ENCODE data around the gene LSAMP. TPM values are rescaled to one million over a fixed set of nuclear protein-coding genes. Genes with fewer than 3 reads are reported as not detected.

The LSAMP gene
- total RNA-seq, 4 donors from 2014 or later: 4.3 to 5.2 (median 5.0) TPM

- TF ChIP-seq POLR2AphosphoS5 (IDR thresholded peaks at IDR 0.05) (no peak), POLR2A (IDR thresholded peaks at IDR 0.05) (no peak), CTCF (IDR thresholded peaks at IDR 0.05) (no peak), EP300 (IDR thresholded peaks at IDR 0.05) (no peak)
- no peaks in the 10 kb centered on the region for H3K27me3 ChIP-seq
- no peaks in the 10 kb centered on the region for H3K4me1 ChIP-seq
- H3K36me3 ChIP-seq: no peaks in the 10 kb centered on the region
- no peak overlapping the region for H3K27ac ChIP-seq
- 68% methylated on average over 5 of the region's 5 CpGs for WGBS
- no peak overlapping the region for H3K4me3 ChIP-seq
- no peaks in the 10 kb centered on the region for H3K9me3 ChIP-seq
- no peak for DNase-seq (ENCODE audit: low spot score in 2 of 2)
These were observed 415.0 kb downstream of the LSAMP start for GRCh38 chr3:116030131-116030850.

- H3K9me3 ChIP-seq: no peaks in the 10 kb centered on the region
- no peaks in the 10 kb centered on the region for H3K4me1 ChIP-seq
- H3K27ac ChIP-seq: no peak overlapping the region
- 76% methylated on average over 2 of the region's 2 CpGs for WGBS
- no peak for DNase-seq (ENCODE audit: low spot score in 2 of 2)
- H3K27me3 ChIP-seq: no peaks in the 10 kb centered on the region
- H3K4me3 ChIP-seq: no peak overlapping the region
- no peaks in the 10 kb centered on the region for H3K36me3 ChIP-seq
- TF ChIP-seq CTCF (IDR thresholded peaks at IDR 0.05) (no peak), POLR2A (IDR thresholded peaks at IDR 0.05) (no peak), POLR2AphosphoS5 (IDR thresholded peaks at IDR 0.05) (no peak), EP300 (IDR thresholded peaks at IDR 0.05) (no peak)
These were observed 416.0 kb downstream of the LSAMP start for GRCh38 chr3:116029266-116029665.

- no peak for TF ChIP-seq CTCF (IDR thresholded peaks at IDR 0.05)
- TF ChIP-seq POLR2AphosphoS5 (IDR thresholded peaks at IDR 0.05): no peak
- TF ChIP-seq POLR2A (IDR thresholded peaks at IDR 0.05): no peak
- Histone ChIP-seq H3K27me3 (no peaks in the 10 kb centered on the region), H3K4me3 (no peak overlapping the region), H3K9me3 (no peaks in the 10 kb centered on the region), H3K4me1 (no peaks in the 10 kb centered on the region), H3K27ac (no peak overlapping the region), H3K36me3 (no peaks in the 10 kb centered on the region)
- WGBS: 88% methylated on average over 1 of the region's 1 CpG
- DNase-seq (ENCODE audit: low spot score in 2 of 2): no peak
These were observed 417.1 kb downstream of the LSAMP start for GRCh38 chr3:116028157-116028556.

- Histone ChIP-seq H3K27me3 (no peaks in the 10 kb centered on the region), H3K36me3 (no peaks in the 10 kb centered on the region), H3K9me3 (no peaks in the 10 kb centered on the region), H3K4me3 (no peak overlapping the region), H3K4me1 (no peaks in the 10 kb centered on the region), H3K27ac (no peak overlapping the region)
- WGBS: 80% methylated on average over 1 of the region's 1 CpG
- no peak for TF ChIP-seq POLR2A (IDR thresholded peaks at IDR 0.05)
- TF ChIP-seq POLR2AphosphoS5 (IDR thresholded peaks at IDR 0.05): no peak
- TF ChIP-seq CTCF (IDR thresholded peaks at IDR 0.05): no peak
- TF ChIP-seq EP300 (IDR thresholded peaks at IDR 0.05): no peak
- no peak for DNase-seq (ENCODE audit: low spot score in 2 of 2)
These were observed 424.3 kb downstream of the LSAMP start for GRCh38 chr3:116020989-116021388.

- DNase-seq (ENCODE audit: low spot score in 2 of 2): no peak
- no peaks in the 10 kb centered on the region for H3K4me1 ChIP-seq
- 63% methylated on average over 4 of the region's 4 CpGs for WGBS
- no peak overlapping the region for H3K4me3 ChIP-seq
- H3K27me3 ChIP-seq: no peaks in the 10 kb centered on the region
- no peaks in the 10 kb centered on the region for H3K36me3 ChIP-seq
- no peak for TF ChIP-seq EP300 (IDR thresholded peaks at IDR 0.05)
- no peak for TF ChIP-seq CTCF (IDR thresholded peaks at IDR 0.05)
- no peak for TF ChIP-seq POLR2A (IDR thresholded peaks at IDR 0.05)
- TF ChIP-seq POLR2AphosphoS5 (IDR thresholded peaks at IDR 0.05): no peak
- no peaks in the 10 kb centered on the region for H3K9me3 ChIP-seq
- no peak overlapping the region for H3K27ac ChIP-seq
These were observed 424.8 kb downstream of the LSAMP start for GRCh38 chr3:116020495-116020894.
